Measurements from ENCODE around the gene SLC16A1.

GRCh38 chr1:112975336-112975735, 19.3 kb upstream of the SLC16A1 start:
- TF ChIP-seq EZH2phosphoT487 (IDR thresholded peaks at IDR 0.05) (no peak), CTCF (IDR thresholded peaks at IDR 0.05) (no peak)
